ENCODE results near the gene TLE7.

TLE7 gene

GRCh38 chr16:71423016-71423415 lies 18.8 kb downstream of the TLE7 start:
- peaks cover 0 to 2% of the 10 kb centered on the region in 2 donors for H3K9me3 ChIP-seq (ENCODE audit: control insufficient read depth in 2 of 2, low read length in 2 of 2)
- no peak overlapping the region for H3K9ac ChIP-seq (ENCODE audit: low read depth in 1 of 2, low read length in 2 of 2)
- H3K27me3 ChIP-seq (ENCODE audit: control insufficient read depth in 2 of 2, insufficient read depth in 2 of 2, low read length in 2 of 2), result peaks cover 0 to 10% of the 10 kb centered on the region in 2 donors
- no peaks in the 10 kb centered on the region for H3K4me1 ChIP-seq (ENCODE audit: control insufficient read depth in 2 of 2, insufficient read depth in 2 of 2, low read length in 2 of 2)
- H3K36me3 ChIP-seq (ENCODE audit: control insufficient read depth in 2 of 2, insufficient read depth in 2 of 2, low read length in 2 of 2), result no peaks in the 10 kb centered on the region
- H3K27ac ChIP-seq (ENCODE audit: low read depth in 2 of 2, low read length in 2 of 2), result no peak overlapping the region
- no peak overlapping the region for H3K4me3 ChIP-seq (ENCODE audit: low read length in 2 of 2)

GRCh38 chr16:71421911-71422310 lies 19.9 kb downstream of the TLE7 start:
- H3K27me3 ChIP-seq (ENCODE audit: control insufficient read depth in 2 of 2, insufficient read depth in 2 of 2, low read length in 2 of 2), result peaks cover 0 to 10% of the 10 kb centered on the region in 2 donors
- no peaks in the 10 kb centered on the region for H3K36me3 ChIP-seq (ENCODE audit: control insufficient read depth in 2 of 2, insufficient read depth in 2 of 2, low read length in 2 of 2)
- no peaks in the 10 kb centered on the region for H3K4me1 ChIP-seq (ENCODE audit: control insufficient read depth in 2 of 2, insufficient read depth in 2 of 2, low read length in 2 of 2)
- H3K9me3 ChIP-seq (ENCODE audit: control insufficient read depth in 2 of 2, low read length in 2 of 2), result no peaks in the 10 kb centered on the region
- no peak overlapping the region for H3K27ac ChIP-seq (ENCODE audit: low read depth in 2 of 2, low read length in 2 of 2)
- H3K4me3 ChIP-seq (ENCODE audit: low read length in 2 of 2), result no peak overlapping the region
- no peak overlapping the region for H3K9ac ChIP-seq (ENCODE audit: low read depth in 1 of 2, low read length in 2 of 2)

GRCh38 chr16:71414038-71414437 lies 27.8 kb downstream of the TLE7 start:
- Histone ChIP-seq H3K27ac (ENCODE audit: low read depth in 2 of 2, low read length in 2 of 2) (no peak overlapping the region), H3K9ac (ENCODE audit: low read depth in 1 of 2, low read length in 2 of 2) (no peak overlapping the region), H3K4me1 (ENCODE audit: control insufficient read depth in 2 of 2, insufficient read depth in 2 of 2, low read length in 2 of 2) (no peaks in the 10 kb centered on the region), H3K4me3 (ENCODE audit: low read length in 2 of 2) (no peak overlapping the region), H3K27me3 (ENCODE audit: control insufficient read depth in 2 of 2, insufficient read depth in 2 of 2, low read length in 2 of 2) (peaks cover 4 to 5% of the 10 kb centered on the region in 2 donors), H3K36me3 (ENCODE audit: control insufficient read depth in 2 of 2, insufficient read depth in 2 of 2, low read length in 2 of 2) (no peaks in the 10 kb centered on the region), H3K9me3 (ENCODE audit: control insufficient read depth in 2 of 2, low read length in 2 of 2) (no peaks in the 10 kb centered on the region)

GRCh38 chr16:71413341-71413740 lies 28.5 kb downstream of the TLE7 start:
- H3K27me3 ChIP-seq (ENCODE audit: control insufficient read depth in 2 of 2, insufficient read depth in 2 of 2, low read length in 2 of 2), result peaks cover 4 to 6% of the 10 kb centered on the region in 2 donors
- no peak overlapping the region for H3K4me3 ChIP-seq (ENCODE audit: low read length in 2 of 2)
- no peaks in the 10 kb centered on the region for H3K36me3 ChIP-seq (ENCODE audit: control insufficient read depth in 2 of 2, insufficient read depth in 2 of 2, low read length in 2 of 2)
- no peak overlapping the region for H3K27ac ChIP-seq (ENCODE audit: low read depth in 2 of 2, low read length in 2 of 2)
- no peaks in the 10 kb centered on the region for H3K4me1 ChIP-seq (ENCODE audit: control insufficient read depth in 2 of 2, insufficient read depth in 2 of 2, low read length in 2 of 2)
- no peak overlapping the region for H3K9ac ChIP-seq (ENCODE audit: low read depth in 1 of 2, low read length in 2 of 2)
- H3K9me3 ChIP-seq (ENCODE audit: control insufficient read depth in 2 of 2, low read length in 2 of 2), result no peaks in the 10 kb centered on the region

GRCh38 chr16:71412270-71413160 lies 29.3 kb downstream of the TLE7 start:
- Histone ChIP-seq H3K27me3 (ENCODE audit: control insufficient read depth in 2 of 2, insufficient read depth in 2 of 2, low read length in 2 of 2) (peaks cover 4 to 6% of the 10 kb centered on the region in 2 donors), H3K9ac (ENCODE audit: low read depth in 1 of 2, low read length in 2 of 2) (no peak overlapping the region), H3K4me1 (ENCODE audit: control insufficient read depth in 2 of 2, insufficient read depth in 2 of 2, low read length in 2 of 2) (no peaks in the 10 kb centered on the region), H3K27ac (ENCODE audit: low read depth in 2 of 2, low read length in 2 of 2) (no peak overlapping the region), H3K9me3 (ENCODE audit: control insufficient read depth in 2 of 2, low read length in 2 of 2) (no peaks in the 10 kb centered on the region), H3K36me3 (ENCODE audit: control insufficient read depth in 2 of 2, insufficient read depth in 2 of 2, low read length in 2 of 2) (no peaks in the 10 kb centered on the region), H3K4me3 (ENCODE audit: low read length in 2 of 2) (no peak overlapping the region)

- Histone ChIP-seq H3K36me3 (ENCODE audit: control insufficient read depth in 2 of 2, insufficient read depth in 2 of 2, low read length in 2 of 2) (no peaks in the 10 kb centered on the region), H3K27me3 (ENCODE audit: control insufficient read depth in 2 of 2, insufficient read depth in 2 of 2, low read length in 2 of 2) (peaks cover 0 to 3% of the 10 kb centered on the region in 2 donors), H3K27ac (ENCODE audit: low read depth in 2 of 2, low read length in 2 of 2) (no peak overlapping the region), H3K4me3 (ENCODE audit: low read length in 2 of 2) (no peak overlapping the region), H3K9ac (ENCODE audit: low read depth in 1 of 2, low read length in 2 of 2) (no peak overlapping the region), H3K4me1 (ENCODE audit: control insufficient read depth in 2 of 2, insufficient read depth in 2 of 2, low read length in 2 of 2) (no peaks in the 10 kb centered on the region), H3K9me3 (ENCODE audit: control insufficient read depth in 2 of 2, low read length in 2 of 2) (no peaks in the 10 kb centered on the region)
Observed at GRCh38 chr16:71410146-71410545, 31.7 kb downstream of the TLE7 start.

GRCh38 chr16:71409011-71409775 lies 32.7 kb downstream of the TLE7 start:
- H3K27me3 ChIP-seq (ENCODE audit: control insufficient read depth in 2 of 2, insufficient read depth in 2 of 2, low read length in 2 of 2), result peaks cover 0 to 3% of the 10 kb centered on the region in 2 donors
- H3K4me3 ChIP-seq (ENCODE audit: low read length in 2 of 2), result no peak overlapping the region
- H3K36me3 ChIP-seq (ENCODE audit: control insufficient read depth in 2 of 2, insufficient read depth in 2 of 2, low read length in 2 of 2), result no peaks in the 10 kb centered on the region
- no peak overlapping the region for H3K9ac ChIP-seq (ENCODE audit: low read depth in 1 of 2, low read length in 2 of 2)
- no peaks in the 10 kb centered on the region for H3K4me1 ChIP-seq (ENCODE audit: control insufficient read depth in 2 of 2, insufficient read depth in 2 of 2, low read length in 2 of 2)
- no peaks in the 10 kb centered on the region for H3K9me3 ChIP-seq (ENCODE audit: control insufficient read depth in 2 of 2, low read length in 2 of 2)
- no peak overlapping the region for H3K27ac ChIP-seq (ENCODE audit: low read depth in 2 of 2, low read length in 2 of 2)

- H3K9ac ChIP-seq (ENCODE audit: low read depth in 1 of 2, low read length in 2 of 2), result no peak overlapping the region
- no peaks in the 10 kb centered on the region for H3K9me3 ChIP-seq (ENCODE audit: control insufficient read depth in 2 of 2, low read length in 2 of 2)
- H3K4me1 ChIP-seq (ENCODE audit: control insufficient read depth in 2 of 2, insufficient read depth in 2 of 2, low read length in 2 of 2), result no peaks in the 10 kb centered on the region
- no peak overlapping the region for H3K4me3 ChIP-seq (ENCODE audit: low read length in 2 of 2)
- peaks cover 0 to 3% of the 10 kb centered on the region in 2 donors for H3K27me3 ChIP-seq (ENCODE audit: control insufficient read depth in 2 of 2, insufficient read depth in 2 of 2, low read length in 2 of 2)
- H3K36me3 ChIP-seq (ENCODE audit: control insufficient read depth in 2 of 2, insufficient read depth in 2 of 2, low read length in 2 of 2), result no peaks in the 10 kb centered on the region
- H3K27ac ChIP-seq (ENCODE audit: low read depth in 2 of 2, low read length in 2 of 2), result no peak overlapping the region
Observed at GRCh38 chr16:71408536-71408935, 33.3 kb downstream of the TLE7 start.

GRCh38 chr16:71407731-71408130 lies 34.1 kb downstream of the TLE7 start:
- H3K27me3 ChIP-seq (ENCODE audit: control insufficient read depth in 2 of 2, insufficient read depth in 2 of 2, low read length in 2 of 2), result peaks cover 0 to 3% of the 10 kb centered on the region in 2 donors
- H3K9me3 ChIP-seq (ENCODE audit: control insufficient read depth in 2 of 2, low read length in 2 of 2), result no peaks in the 10 kb centered on the region
- no peaks in the 10 kb centered on the region for H3K4me1 ChIP-seq (ENCODE audit: control insufficient read depth in 2 of 2, insufficient read depth in 2 of 2, low read length in 2 of 2)
- no peak overlapping the region for H3K9ac ChIP-seq (ENCODE audit: low read depth in 1 of 2, low read length in 2 of 2)
- no peaks in the 10 kb centered on the region for H3K36me3 ChIP-seq (ENCODE audit: control insufficient read depth in 2 of 2, insufficient read depth in 2 of 2, low read length in 2 of 2)
- H3K27ac ChIP-seq (ENCODE audit: low read depth in 2 of 2, low read length in 2 of 2), result no peak overlapping the region
- no peak overlapping the region for H3K4me3 ChIP-seq (ENCODE audit: low read length in 2 of 2)

- no peak overlapping the region for H3K9ac ChIP-seq (ENCODE audit: low read depth in 1 of 2, low read length in 2 of 2)
- H3K36me3 ChIP-seq (ENCODE audit: control insufficient read depth in 2 of 2, insufficient read depth in 2 of 2, low read length in 2 of 2), result no peaks in the 10 kb centered on the region
- H3K4me1 ChIP-seq (ENCODE audit: control insufficient read depth in 2 of 2, insufficient read depth in 2 of 2, low read length in 2 of 2), result no peaks in the 10 kb centered on the region
- no peak overlapping the region for H3K27ac ChIP-seq (ENCODE audit: low read depth in 2 of 2, low read length in 2 of 2)
- no peaks in the 10 kb centered on the region for H3K9me3 ChIP-seq (ENCODE audit: control insufficient read depth in 2 of 2, low read length in 2 of 2)
- no peak overlapping the region for H3K4me3 ChIP-seq (ENCODE audit: low read length in 2 of 2)
- peaks cover 0 to 3% of the 10 kb centered on the region in 2 donors for H3K27me3 ChIP-seq (ENCODE audit: control insufficient read depth in 2 of 2, insufficient read depth in 2 of 2, low read length in 2 of 2)
Observed at GRCh38 chr16:71406724-71407123, 35.1 kb downstream of the TLE7 start.

All from mucosa of rectum (tissue), 2 donors.